NK-92 (cell line): ENCODE results near the gene CHN1.

Experiments used
- DNase-seq: peaks from one replicate; lab custom pipeline; 2025; ENCODE audit not compliant: unreplicated experiment; lab: John Stamatoyannopoulos, UW

CHN1 gene

GRCh38 chr2:175011505-175011904 is 6.3 kb upstream of the CHN1 start:
- no peak for DNase-seq

DNA sequence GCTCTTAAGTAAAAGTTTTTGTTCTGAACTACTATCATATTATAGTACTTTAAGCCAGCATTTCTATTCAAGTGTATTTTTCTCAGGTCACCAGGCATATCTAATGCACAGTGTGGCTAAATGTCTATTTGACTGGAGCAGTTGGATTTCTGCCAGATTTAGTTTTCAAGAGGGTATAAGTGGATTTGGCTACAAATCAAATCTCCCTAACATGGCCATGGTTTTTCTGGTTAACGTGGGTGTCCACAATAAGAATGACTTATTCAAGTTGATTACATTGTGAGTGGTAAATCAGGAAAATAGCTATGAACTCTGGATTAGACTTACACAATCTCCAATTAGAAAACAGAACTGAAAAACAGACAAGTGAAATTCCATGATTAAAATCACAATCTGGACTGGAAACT is 5.7 kb upstream of the CHN1 start:
- DNase-seq: no peak

GRCh38 chr2:175009917-175010621 is 4.9 kb upstream of the CHN1 start:
- DNase-seq: no peak

- DNase-seq: no peak
Observed at GRCh38 chr2:175008801-175009495, 3.8 kb upstream of the CHN1 start.

DNA sequence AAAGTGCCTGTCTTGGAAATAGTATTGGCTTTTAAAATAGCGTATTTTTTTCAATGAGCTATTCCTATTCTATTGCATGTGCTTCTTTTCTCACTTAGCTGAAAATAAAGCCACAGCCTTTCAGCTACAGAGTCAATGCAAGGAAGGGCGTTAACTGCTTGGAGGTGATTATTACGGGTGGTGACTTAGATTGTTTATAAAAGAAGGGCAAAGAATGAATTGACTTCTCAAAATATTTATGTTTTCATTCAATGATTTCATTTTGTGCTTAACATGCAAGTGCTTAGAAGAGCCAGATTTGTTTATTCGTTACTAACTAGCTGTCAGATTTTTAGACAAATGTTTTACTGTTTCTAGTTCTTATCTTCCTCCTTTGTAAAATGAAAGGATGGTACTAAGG is 2.8 kb upstream of the CHN1 start:
- no peak for DNase-seq

GRCh38 chr2:175007510-175007909 is 2.3 kb upstream of the CHN1 start:
- no peak for DNase-seq

- no peak for DNase-seq
Observed at GRCh38 chr2:175006281-175006680, 1.1 kb upstream of the CHN1 start.

- DNase-seq: no peak
Observed at GRCh38 chr2:175005733-175006264, 618 bp upstream of the CHN1 start.

DNA sequence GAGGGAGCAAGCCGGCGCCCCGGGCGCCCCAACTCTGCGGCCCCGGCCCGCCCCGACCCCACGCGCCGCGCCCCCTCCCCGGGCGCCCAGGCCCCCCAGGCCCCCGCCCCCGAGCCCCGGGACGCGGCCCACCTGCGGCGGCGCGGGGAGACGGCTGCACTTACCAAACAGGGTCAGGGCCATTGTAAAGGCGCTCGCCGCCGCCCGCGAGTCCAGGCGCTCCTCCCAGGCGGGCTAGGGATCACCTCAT is 526 bp downstream of the CHN1 start:
- no peak for DNase-seq

DNA sequence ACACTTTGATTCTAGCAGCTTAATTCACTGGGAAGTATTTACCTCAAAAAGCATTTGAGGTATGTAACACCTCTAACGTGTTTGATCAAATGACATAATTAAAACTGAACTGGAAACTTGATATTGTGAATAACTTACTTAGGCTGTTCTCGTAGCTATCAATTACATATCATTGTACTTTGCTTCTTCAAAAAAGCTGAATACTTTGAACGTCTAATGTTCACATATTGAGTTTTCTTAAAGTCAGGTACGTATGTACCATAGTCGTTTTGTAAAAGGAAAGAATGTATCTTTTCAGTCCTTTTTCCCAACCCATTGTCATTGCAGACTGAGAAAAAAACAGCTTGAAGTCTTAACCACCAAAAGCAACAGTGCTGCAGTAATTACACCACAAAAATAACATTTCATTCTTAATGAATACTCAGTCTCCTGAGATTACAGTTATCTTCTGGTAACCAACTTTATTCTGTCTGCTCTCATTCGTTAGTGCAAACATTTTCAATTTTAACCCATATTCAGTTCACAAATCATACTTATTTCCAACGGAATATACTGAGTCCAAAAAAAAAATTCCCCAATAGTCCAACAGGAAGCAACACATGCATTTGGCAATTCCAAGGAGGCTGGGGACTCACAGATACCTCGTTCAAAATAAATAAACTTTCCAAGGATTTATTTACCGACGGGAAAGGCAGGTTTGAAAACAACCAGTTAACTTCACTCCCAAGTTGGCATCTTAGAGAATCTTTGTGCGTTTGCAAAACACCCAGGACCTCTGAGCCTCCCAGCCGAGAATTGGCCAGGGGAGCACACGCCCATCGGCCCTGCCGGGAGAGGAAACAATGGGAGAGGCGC is 1.1 kb downstream of the CHN1 start:
- no peak for DNase-seq

DNA sequence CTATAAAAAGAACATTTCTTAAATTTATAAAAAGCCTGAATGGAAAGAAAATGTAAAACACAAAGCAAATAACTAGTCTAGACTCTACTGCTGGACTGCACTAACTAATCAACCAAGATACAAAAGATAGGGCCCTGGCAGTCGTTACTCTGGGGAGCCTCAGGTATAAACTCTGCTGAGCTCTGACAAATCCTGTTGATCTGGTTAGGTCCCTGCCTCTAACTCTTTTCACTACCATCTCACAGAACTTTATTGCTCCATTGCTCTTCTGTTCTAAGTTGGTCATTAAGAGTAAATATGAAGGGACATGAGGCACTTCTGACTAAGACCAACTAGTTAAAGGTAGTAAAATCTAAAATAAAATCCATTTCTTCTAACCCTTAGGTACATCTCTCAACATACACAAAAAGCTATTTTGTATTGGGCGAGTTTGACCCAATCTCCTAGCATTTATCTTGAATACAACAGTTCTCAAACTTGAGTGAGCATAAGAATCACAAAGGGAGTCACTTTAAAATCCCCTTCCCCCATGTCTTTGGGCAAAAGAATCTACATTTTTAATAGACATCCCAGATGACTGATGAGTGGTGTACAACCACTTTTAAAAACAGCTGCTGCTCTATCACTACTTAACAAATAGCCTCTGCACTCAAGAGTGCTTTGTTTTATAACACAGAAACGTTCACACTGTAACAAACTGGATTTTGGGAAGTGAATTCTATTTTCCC is 2.5 kb downstream of the CHN1 start:
- no peak for DNase-seq

DNA sequence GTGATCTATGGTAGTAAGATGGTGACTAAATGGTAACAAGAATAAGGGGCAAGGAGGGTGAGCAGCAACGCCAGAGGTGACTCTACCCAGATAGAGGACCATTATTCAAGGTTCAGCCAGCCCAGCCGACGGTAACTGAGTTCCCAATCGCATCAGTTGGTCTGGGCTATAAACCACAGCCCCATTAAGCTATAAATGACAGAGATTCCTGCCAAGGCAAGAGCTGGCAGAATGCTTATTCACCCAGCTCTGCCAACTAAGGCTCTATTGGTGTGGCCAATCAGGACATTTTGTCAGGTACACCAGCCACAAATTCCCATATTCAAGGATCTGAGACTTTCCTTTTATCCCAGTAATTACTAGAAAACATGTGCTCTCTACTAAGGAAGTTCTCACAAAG is 3.6 kb downstream of the CHN1 start:
- no peak for DNase-seq

DNA sequence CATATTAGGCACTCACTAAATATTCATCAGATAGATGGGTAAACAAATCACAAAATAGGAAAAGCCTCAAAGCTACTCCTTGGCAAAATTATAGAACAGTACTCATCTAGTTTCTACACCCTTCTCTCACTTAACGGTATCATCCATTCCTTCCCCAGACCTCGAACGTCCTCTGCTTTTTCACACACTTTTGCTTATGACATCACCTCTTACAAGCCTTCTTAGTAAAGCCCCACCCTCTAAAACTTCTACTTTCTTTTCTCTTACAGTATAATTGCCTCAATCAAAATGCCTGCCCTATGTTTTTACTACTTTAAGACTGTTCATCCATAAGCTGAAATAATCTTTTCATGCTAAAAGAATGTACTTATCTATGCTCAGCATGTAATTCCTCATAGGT is 8.1 kb downstream of the CHN1 start:
- DNase-seq: no peak

DNA sequence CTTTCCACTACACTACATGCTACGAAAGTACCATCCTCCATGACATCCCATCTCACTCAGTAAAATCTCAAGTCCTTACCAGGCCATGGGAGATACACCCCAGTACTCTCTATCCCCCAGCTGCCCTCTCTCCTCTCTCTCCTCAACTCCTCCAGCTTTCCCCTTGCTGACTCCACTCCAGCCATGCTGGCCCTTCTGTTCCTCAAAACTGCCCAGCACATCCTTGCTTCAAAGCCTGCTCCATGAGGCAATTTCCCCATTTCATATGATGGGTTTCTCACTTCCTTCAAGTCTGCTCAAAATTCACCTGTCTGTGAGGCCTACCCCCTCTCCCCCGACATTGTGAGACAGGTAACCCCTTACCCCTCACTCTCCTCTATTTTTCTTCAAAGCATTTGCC is 8.6 kb downstream of the CHN1 start:
- DNase-seq: no peak

GRCh38 chr2:174994381-174994780 is 10.8 kb downstream of the CHN1 start:
- no peak for DNase-seq

DNA sequence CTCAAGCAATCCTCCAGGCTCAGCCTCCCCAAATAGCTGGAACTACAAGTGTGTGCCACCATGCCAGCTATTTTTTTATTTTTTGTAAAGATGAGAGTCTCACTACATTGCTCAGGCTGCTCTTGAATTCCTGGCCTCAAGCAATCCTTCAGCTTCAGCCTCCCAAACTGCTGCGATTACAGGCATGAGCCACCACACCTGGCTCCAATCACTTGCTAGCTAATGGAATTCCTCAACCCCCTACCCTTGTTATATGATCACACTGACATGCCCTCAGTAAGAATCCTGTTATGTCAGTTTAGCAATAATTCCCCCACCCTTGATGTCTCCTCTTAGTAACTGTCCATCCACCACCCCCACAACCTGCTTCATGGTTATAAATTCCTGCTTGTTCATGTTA is 12.3 kb downstream of the CHN1 start:
- DNase-seq: no peak

- no peak for DNase-seq
Observed at GRCh38 chr2:174985614-174986013, 19.6 kb downstream of the CHN1 start.

GRCh38 chr2:174984561-174984960 is 20.6 kb downstream of the CHN1 start:
- no peak for DNase-seq

DNA sequence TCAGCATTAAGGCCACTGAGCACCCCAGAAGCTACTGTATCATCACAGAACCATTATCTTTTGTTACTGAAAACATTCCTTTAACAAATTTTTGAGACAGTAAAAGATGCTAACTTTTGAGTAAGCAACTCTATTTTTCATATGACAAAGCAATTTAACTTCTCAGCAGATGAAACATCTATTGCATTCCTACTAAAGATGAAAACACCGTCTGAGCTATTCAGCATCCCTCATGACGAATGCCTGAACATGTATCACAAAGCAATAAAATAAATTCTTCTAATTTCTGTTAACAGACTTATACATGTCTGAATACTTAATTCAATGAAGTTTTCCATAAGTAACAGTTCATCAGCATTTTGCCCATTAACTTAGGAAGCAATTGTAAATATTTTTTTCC is 23.9 kb downstream of the CHN1 start:
- DNase-seq: no peak

GRCh38 chr2:174979996-174980395 is 25.2 kb downstream of the CHN1 start:
- DNase-seq: no peak

DNA sequence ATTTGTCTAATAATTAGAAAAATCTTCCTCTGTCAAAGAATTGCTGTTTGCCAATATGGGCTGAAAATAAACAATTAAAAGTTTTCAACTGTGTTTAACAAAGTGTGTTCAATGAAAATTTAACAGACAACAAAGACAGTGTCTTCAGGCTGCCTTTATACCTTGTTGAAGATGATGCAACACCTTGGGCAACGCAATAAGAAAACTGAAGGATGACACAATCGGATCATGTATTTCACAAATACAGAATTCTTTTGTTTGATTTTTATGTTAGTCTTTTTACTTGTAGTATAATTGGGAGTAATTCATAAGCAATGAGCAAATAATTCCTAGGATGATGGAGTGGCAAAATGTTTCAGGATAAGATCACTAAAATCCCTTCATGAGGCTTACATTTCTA is 27.8 kb downstream of the CHN1 start:
- DNase-seq: no peak
